GM13977 (cell line): ENCODE data around the gene PDZD11.

Experiments used
- DNase-seq: peaks from one replicate; pipeline ENCODE4 v3.0.0; 2012; ENCODE audit warnings: low spot score
- in situ Hi-C: fragments of 300-500 bp; cut with MboI; formaldehyde crosslinking; loops from one replicate; pipeline ENCODE4 v1.12.0; 2022; ENCODE audit warnings: low sequenced_read_pairs, low pct_unique_long_range_greater_than_20kb, mixed read lengths, inconsistent platforms; ENCODE audit not compliant: unreplicated experiment
- TF ChIP-seq, protein P1 (sequence below): IDR thresholded peaks from 2 replicates; pipeline ENCODE4 v1.5.1; 2012; ENCODE audit warnings: mild to moderate bottlenecking, control low read depth; ENCODE audit not compliant: insufficient read depth; ENCODE audit errors: extremely low read depth, missing control alignments

The PDZD11 gene

GRCh38 chrX:70322784-70323183 is 33.1 kb upstream of the PDZD11 start:
- in situ Hi-C loops: no loop called here
- TF ChIP-seq, protein P1, sequence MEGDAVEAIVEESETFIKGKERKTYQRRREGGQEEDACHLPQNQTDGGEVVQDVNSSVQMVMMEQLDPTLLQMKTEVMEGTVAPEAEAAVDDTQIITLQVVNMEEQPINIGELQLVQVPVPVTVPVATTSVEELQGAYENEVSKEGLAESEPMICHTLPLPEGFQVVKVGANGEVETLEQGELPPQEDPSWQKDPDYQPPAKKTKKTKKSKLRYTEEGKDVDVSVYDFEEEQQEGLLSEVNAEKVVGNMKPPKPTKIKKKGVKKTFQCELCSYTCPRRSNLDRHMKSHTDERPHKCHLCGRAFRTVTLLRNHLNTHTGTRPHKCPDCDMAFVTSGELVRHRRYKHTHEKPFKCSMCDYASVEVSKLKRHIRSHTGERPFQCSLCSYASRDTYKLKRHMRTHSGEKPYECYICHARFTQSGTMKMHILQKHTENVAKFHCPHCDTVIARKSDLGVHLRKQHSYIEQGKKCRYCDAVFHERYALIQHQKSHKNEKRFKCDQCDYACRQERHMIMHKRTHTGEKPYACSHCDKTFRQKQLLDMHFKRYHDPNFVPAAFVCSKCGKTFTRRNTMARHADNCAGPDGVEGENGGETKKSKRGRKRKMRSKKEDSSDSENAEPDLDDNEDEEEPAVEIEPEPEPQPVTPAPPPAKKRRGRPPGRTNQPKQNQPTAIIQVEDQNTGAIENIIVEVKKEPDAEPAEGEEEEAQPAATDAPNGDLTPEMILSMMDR: no peak
- no peak for DNase-seq

DNA sequence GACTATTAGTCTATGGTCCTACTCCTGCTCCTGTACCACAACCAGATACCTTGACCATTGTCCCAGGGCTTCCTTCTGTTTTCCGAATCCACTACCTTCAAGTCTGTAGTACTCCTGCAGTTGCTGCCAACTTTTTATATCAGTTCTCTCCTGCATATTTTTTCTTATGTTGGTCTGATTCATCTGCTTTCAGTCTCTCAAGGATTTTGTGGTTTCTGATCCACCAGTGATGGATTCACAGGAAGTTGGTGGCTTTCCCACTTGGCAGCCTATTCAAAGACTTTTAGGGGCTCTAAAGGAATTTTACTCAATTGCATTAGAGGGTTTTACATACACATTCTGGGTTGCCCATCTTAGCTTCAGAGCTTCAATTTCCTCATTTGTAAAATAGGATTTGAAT is 23.8 kb upstream of the PDZD11 start:
- in situ Hi-C loops: no loop called here
- DNase-seq: no peak
- TF ChIP-seq, protein P1: no peak

- in situ Hi-C loops: no loop called here
- TF ChIP-seq, protein P1: no peak
- DNase-seq: no peak
Observed at GRCh38 chrX:70301716-70302115, 12.0 kb upstream of the PDZD11 start.

DNA sequence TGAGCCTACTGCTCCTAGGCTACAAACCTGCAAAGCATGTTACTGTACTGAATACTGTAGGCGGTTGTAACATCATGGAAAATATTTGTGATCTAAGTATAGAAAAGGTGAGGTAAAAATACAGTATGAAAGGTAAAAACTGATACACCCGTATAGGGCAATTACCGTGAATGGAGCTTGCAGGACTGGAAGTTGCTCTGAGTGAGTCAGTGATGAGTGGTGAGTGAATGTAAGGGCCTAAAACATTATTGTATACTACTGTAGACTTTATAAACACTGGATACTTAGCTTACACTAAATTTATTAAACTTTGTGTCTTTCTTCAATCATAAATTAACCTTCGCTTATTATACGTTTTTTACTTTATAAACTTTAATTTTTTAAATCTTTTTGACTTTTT is 3.9 kb upstream of the PDZD11 start:
- TF ChIP-seq, protein P1: no peak
- no peak for DNase-seq
- in situ Hi-C loops: no loop called here

DNA sequence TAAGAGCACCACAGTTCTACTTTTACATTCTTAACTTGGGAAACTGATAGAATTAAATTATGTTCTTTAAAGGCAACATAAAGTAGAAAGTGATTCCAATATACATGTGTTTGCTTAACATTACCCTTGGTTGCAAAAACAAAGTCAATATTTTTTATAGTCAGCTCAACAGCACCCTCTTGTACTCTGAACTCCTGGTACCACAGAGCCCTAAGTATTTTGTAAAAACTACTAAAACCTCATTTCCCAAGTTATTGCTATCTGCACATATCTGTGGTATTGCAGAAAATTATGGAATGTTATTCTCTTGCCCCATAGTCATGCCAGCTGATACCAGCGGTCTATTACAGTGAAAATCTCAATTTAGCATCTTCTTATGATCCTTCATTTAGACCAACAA is 3.1 kb upstream of the PDZD11 start:
- TF ChIP-seq, protein P1: no peak
- in situ Hi-C loops: no loop called here

GRCh38 chrX:70289168-70289792 is 447 bp downstream of the PDZD11 start:
- in situ Hi-C loops: no loop called here
- TF ChIP-seq, protein P1: no peak
- no peak for DNase-seq

More for the DNA sequence above, 3.1 kb upstream of the PDZD11 start:
- DNase-seq: no peak

DNA sequence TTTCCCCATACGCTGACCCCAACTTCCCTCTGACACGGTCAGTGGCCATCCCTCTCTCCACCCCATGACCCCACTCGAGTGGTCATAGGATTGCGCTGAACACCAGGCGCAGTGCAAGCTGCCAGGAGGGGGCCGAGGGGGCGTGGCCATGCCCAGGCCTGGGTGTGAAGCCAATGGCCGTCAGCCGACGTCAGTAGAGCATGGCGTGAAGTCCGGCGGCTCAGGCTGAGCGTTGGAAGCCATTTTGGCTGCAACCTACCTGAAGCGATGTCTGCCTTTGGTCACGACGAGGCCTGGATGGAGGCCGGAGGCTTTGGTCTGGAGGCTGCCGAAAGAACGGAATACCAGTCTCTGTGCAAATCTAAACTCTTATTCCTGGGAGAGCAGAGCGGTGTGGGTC is 7.8 kb downstream of the PDZD11 start, which contains the start of gene RAB41:
Gene RAB41, plus strand, starts transcription at position 222 of the 400 bp plus-strand sequence. Its CDS starts 46 bp downstream, at position 268.
- TF ChIP-seq, protein P1: no peak
- DNase-seq: no peak
- in situ Hi-C loops: no loop called here
